Activated CD8-positive, alpha-beta memory T cell treated with anti-CD3 and anti-CD28 coated beads for 24 hours (primary cell): Measurements from ENCODE around the gene EHMT1.
"Not testable (repeated sequence)": the region's sequence is repeated elsewhere in the genome, so short reads cannot be mapped to it uniquely, and the experiment has no call there.

Source experiments
- DNase-seq: peaks from one replicate; pipeline ENCODE4 v3.0.0-alpha.2; 2020

Gene EHMT1

GRCh38 chr9:137697193-137697592 is 78.4 kb downstream of the EHMT1 start:
- no peak for DNase-seq

DNA sequence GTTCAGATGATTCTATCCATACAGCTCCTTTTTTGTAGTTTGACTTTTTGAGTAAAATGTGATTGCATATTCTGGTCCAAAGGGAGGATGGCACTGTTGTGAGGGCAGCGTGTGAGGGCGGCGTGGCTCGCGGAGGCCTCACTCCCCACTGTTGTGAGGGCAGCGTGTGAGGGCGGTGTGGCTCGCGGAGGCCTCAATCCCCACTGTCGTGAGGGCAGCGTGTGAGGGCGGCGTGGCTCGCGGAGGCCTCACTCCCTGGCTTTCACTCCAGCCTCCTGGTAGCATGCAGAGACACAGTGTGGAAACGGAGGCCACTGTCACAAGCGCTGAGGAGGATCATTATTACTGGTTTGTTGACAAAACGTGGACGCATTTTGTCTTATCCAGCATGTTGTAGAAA is 79.0 kb downstream of the EHMT1 start:
- DNase-seq, result no peak

- no peak for DNase-seq
Measured at GRCh38 chr9:137700911-137701310, 82.1 kb downstream of the EHMT1 start.

GRCh38 chr9:137702615-137703379 is 84.0 kb downstream of the EHMT1 start:
- DNase-seq, result no peak

DNA sequence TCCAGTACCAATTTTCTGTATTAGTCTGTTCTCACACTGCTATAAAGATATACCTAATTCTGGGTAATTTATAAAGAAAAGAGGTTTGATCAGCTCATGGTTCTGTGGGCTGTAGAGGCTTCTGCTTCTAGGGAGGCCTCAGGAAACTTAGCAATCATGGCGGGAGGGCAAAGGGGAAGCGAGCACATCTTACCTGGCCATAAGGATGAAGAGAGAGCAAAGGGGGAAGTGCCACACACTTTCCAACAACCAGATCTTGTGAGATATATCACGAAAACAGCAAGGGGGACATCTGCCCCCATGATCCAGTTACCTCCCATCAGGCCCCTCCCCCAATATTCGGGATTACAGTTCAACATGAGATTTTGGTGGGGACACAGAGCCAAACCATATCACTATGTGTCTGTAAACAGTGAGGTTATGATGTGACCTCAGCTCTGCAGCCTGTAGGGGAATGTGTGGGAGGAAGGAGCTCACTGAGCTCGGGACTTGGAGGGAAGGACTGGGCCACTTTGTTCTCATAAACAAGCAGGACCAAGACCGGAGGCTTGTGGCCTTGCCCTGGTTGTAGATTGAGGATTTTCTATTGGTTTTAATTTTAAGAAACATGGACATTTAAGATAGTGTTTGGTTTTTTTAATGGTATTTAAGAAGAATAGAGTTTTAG is 85.2 kb downstream of the EHMT1 start:
- DNase-seq, result no peak

GRCh38 chr9:137705443-137705863 is 86.6 kb downstream of the EHMT1 start:
- peak; percentile 71 for DNase-seq

GRCh38 chr9:137705906-137706305 is 87.1 kb downstream of the EHMT1 start:
- no peak for DNase-seq

DNA sequence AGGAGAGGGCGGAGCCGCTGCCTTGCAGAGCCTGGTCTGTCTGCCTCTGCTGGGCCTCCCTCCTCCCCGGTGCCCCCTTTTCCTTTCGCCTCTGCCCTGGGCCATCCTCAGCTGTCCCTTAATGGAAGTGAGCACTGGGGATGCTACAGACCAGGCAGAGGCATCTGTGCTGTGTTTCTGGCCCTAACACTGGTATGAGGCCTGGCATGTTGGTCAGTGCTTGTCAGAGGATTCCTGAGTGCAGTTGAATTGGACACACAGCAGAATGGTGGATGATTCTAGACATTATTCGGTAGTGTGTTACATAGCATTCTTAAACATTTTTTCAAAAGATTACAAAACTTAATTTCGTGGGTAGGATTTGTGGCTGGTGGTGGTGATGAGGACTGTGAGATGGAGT is 88.6 kb downstream of the EHMT1 start:
- no peak for DNase-seq

- DNase-seq, result no peak
Measured at GRCh38 chr9:137708590-137709284, 89.9 kb downstream of the EHMT1 start.

- no peak for DNase-seq
Measured at GRCh38 chr9:137709411-137710101, 90.8 kb downstream of the EHMT1 start.

- no peak for DNase-seq
Measured at GRCh38 chr9:137710704-137711103, 91.9 kb downstream of the EHMT1 start.

- DNase-seq, result no peak
Measured at GRCh38 chr9:137711678-137712105, 92.9 kb downstream of the EHMT1 start.

DNA sequence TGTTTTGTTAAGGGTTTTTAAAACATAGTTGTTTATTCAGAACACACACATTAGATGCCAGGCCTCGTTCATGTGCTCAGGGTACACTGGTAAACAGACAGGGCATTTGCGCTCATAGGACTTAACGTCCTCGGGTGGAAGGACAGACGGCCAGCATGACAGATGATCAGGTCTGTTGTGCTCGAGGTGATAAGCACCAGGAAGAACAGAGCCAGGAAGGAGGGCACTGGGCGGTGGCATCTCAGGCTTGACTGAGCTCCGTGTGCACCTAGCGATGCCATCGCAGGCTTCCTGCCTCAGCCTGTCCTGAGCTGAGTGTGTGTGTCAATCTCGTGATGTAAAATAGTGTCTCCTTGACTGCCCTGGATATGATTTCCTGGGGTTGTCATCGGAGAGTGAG is 96.5 kb downstream of the EHMT1 start:
- DNase-seq, result no peak

DNA sequence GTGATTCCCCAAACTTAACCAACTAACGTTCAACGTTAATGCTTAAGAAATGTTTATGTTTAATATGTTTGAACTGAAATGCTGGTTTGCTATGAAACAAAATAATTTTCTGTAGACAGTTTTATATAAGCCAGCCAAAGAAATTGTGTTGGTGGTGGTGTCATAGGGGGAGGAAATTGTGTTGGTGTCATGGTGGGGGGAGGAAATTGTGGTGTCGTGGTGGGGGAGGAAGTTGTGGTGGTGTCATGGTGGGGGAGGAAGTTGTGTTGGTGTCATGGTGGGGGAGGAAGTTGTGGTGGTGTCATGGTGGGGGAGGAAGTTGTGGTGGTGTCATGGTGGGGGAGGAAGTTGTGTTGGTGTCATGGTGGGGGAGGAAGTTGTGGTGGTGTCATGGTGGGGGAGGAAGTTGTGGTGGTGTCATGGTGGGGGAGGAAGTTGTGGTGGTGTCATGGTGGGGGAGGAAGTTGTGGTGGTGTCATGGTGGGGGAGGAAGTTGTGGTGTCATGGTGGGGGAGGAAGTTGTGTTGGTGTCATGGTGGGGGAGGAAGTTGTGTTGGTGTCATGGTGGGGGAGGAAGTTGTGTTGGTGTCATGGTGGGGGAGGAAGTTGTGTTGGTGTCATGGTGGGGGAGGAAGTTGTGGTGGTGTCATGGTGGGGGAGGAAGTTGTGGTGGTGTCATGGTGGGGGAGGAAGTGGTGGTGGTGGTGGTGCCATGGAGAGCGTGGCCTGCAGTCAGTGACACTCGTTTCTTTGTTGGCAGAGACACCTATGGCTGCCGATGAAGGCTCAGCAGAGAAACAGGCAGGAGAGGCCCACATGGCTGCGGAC is 97.3 kb downstream of the EHMT1 start:
- DNase-seq, result not testable (repeated sequence)

- DNase-seq, result no peak
Measured at GRCh38 chr9:137716694-137717287, 98.0 kb downstream of the EHMT1 start.

GRCh38 chr9:137717776-137718327 is 99.0 kb downstream of the EHMT1 start:
- DNase-seq, result no peak

DNA sequence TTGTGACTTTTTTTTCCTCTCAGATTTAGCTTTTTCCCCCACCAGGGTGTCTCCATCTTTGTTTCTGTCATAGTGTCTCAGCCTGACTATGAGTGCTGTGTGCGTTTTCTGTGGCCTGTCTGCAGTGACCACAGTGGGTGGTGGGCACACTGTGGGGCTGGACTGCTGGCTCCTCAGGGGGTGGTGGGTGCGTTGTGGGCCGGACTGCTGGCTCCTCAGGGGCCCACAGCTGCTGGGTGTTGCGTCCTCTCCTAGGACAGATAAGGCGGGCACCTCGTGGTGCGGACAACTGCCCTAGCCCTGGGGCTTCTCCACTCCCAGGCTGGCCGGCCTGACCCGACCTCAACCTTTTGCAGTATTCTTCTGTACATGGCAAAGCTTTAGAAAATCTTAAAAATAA is 100.4 kb downstream of the EHMT1 start:
- no peak for DNase-seq

- DNase-seq, result no peak
Measured at GRCh38 chr9:137720571-137721110, 101.8 kb downstream of the EHMT1 start.

DNA sequence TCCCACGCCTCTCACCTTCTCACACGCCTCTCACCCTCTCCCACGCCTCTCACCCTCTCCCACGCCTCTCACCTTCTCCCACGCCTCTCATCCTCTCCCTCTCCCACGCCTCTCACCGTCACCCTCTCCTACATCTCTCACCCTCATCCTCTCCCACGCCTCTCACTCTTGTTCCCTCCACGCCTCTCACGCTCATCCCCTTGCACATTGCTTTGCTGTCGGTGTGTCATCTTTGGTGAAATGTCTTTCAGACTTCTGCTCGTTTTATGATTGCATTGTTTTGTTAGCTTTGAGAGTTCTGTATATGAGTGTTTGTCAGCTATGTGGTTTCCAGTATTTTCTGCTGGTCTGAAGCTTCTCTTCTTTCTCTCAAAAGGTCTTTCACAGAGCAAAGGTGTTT is 102.7 kb downstream of the EHMT1 start:
- DNase-seq, result no peak

DNA sequence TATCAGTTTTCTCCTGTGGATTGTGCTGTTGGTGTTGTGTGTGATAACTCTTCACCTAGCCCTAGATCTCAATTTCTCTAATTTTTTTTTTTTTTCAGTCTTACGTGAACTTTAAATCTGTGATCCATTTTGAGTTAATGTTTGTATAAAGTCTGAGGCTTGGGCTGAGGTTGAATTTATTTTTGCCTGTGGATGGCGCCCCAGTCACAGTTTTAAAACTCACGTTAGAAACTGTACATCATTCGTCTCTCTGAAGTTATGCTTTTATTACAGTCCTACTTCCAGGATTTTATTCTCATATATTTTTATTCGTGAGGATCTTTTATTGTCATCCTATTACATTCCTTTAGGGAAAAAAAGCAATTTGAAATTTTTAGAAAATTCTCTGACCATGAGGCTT is 103.1 kb downstream of the EHMT1 start:
- no peak for DNase-seq

DNA sequence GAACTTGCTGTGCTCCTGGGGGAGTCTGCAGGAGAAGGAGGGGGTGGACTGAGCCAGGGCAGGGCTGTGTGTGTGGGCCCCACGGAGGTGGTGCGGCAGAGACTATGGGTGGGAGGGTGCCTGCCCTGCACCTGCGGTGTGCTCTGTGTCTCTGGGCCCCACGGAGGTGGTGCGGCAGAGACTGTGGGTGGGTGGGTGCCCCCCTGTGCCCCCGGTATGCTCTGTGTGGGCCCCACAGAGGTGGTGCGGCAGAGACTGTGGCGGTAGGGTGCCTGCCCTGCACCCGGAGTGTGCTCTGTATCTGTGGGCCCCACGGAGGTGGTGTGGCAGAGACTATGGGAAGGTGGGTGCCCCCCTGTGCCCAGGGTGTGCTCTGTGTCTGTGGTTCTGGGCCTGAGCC is 103.7 kb downstream of the EHMT1 start:
- no peak for DNase-seq
